Right ventricle myocardium superior (tissue), 1 donor: Measurements from ENCODE around the gene RNF144A. TPM values are rescaled to one million over a fixed set of nuclear protein-coding genes. Genes with fewer than 3 reads are reported as not detected.
A peak's percentile ranks its signal among the peaks of the same experiment; 100 is the strongest.

Experiments used
- ATAC-seq: fragments of 200-7000 bp; cut with Tn5 transposase; one replicate; pipeline ENCODE4 v1.9.1; 2020; ENCODE audit warnings: mild to moderate bottlenecking; ENCODE audit not compliant: poor library complexity
- DNase-seq: peaks from one replicate; pipeline ENCODE4 v3.0.0-alpha.2; 2020
- intact Hi-C: fragments of 100-400 bp; cut with DNase I; formaldehyde crosslinking; loops from one replicate; pipeline ENCODE4 v1.11.2; 2022
- total RNA-seq: library from RNA; stranded (reverse); fragmentation: NEBNext Ultra II Directional; extraction: Animal tissue kit (Norgen Biotek cat#: 25700); gene quantifications from one replicate; pipeline ENCODE4 v1.2.1, GENCODE V29; 2021
- donor health status: DM: no; HTN: yes; CAD: no; lungs with severe emphysema.

The RNF144A gene
- total RNA-seq, 1 donor from 2014 or later, result 14.5 TPM

GRCh38 chr2:6940820-6941219 is 23.6 kb downstream of the RNF144A start:
- DNase-seq, result no peak
- no peak for ATAC-seq
- intact Hi-C loops, result no loop called here

- ATAC-seq, result no peak
- no peak for DNase-seq
- intact Hi-C loops, result no loop called here
Measured at GRCh38 chr2:6941299-6942046, 24.3 kb downstream of the RNF144A start.

- intact Hi-C loops, result no loop called here
- DNase-seq, result no peak
- no peak for ATAC-seq
Measured at GRCh38 chr2:6942848-6943247, 25.6 kb downstream of the RNF144A start.

GRCh38 chr2:6943523-6943922 is 26.3 kb downstream of the RNF144A start:
- DNase-seq (no peak), ATAC-seq (no peak)
- intact Hi-C loops, result no loop called here

GRCh38 chr2:6943971-6944370 is 26.8 kb downstream of the RNF144A start:
- intact Hi-C loops, result no loop called here
- no peak for DNase-seq
- ATAC-seq, result no peak

- DNase-seq, result peak; percentile 65
- peak; percentile 44 for ATAC-seq
- intact Hi-C loops, result no loop called here
Measured at GRCh38 chr2:6944555-6944954, 27.3 kb downstream of the RNF144A start.

GRCh38 chr2:6945087-6945813 is 28.0 kb downstream of the RNF144A start:
- ATAC-seq, result peak; percentile 25
- no peak for DNase-seq
- intact Hi-C loops, result no loop called here

GRCh38 chr2:6945821-6946220 is 28.6 kb downstream of the RNF144A start:
- no peak for ATAC-seq
- no peak for DNase-seq
- intact Hi-C loops, result no loop called here

- DNase-seq, result no peak
- intact Hi-C loops, result no loop called here
Measured at GRCh38 chr2:6946722-6947121, 29.5 kb downstream of the RNF144A start.

GRCh38 chr2:6947929-6948676 is 30.9 kb downstream of the RNF144A start:
- no peak for DNase-seq
- peak; percentile 46 for ATAC-seq
- intact Hi-C loops, result no loop called here

More at GRCh38 chr2:6946722-6947121, 29.5 kb downstream of the RNF144A start:
- no peak for ATAC-seq

GRCh38 chr2:6948677-6949351 is 31.6 kb downstream of the RNF144A start:
- intact Hi-C loops, result no loop called here
- DNase-seq, result no peak
- no peak for ATAC-seq

- ATAC-seq (no peak), DNase-seq (no peak)
- intact Hi-C loops, result no loop called here
Measured at GRCh38 chr2:6951046-6951445, 33.8 kb downstream of the RNF144A start.

- ATAC-seq (no peak), DNase-seq (no peak)
- intact Hi-C loops, result no loop called here
Measured at GRCh38 chr2:6952101-6952500, 34.9 kb downstream of the RNF144A start.

GRCh38 chr2:6954586-6954985 is 37.4 kb downstream of the RNF144A start:
- intact Hi-C loops, result no loop called here
- ATAC-seq, result no peak

GRCh38 chr2:6955511-6956136 is 38.4 kb downstream of the RNF144A start:
- DNase-seq, result no peak
- ATAC-seq, result peak; percentile 53
- intact Hi-C loops, result no loop called here

More at GRCh38 chr2:6954586-6954985, 37.4 kb downstream of the RNF144A start:
- no peak for DNase-seq

GRCh38 chr2:6956566-6956965 is 39.4 kb downstream of the RNF144A start:
- intact Hi-C loops, result no loop called here
- DNase-seq (no peak), ATAC-seq (no peak)

- intact Hi-C loops, result no loop called here
- no peak for DNase-seq
- ATAC-seq, result no peak
Measured at GRCh38 chr2:6957031-6957714, 40.0 kb downstream of the RNF144A start.
